ENCODE results near the gene ANTXR1.

ANTXR1 gene

DNA sequence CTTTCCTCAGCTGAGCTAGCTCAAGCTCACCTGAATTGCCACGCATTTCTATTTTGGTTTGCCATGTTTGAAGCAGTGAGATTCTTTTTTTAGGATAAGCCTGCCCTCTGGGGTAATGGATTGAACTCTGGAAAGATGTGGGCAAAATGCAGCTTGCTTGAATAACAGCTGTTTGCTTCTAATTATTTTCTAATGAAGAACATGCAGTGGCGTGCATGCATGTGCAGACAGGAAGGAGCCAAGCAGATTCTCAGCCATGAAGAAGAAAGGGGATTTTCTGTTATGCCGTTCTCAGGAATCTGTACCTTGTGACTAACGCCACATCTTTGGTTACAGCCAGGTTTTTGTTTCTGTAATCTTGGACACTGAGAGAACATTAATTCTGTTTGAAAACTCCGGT, 171.2 kb downstream of the ANTXR1 start:
- no peak for DNase-seq (ENCODE audit: low spot score)

DNA sequence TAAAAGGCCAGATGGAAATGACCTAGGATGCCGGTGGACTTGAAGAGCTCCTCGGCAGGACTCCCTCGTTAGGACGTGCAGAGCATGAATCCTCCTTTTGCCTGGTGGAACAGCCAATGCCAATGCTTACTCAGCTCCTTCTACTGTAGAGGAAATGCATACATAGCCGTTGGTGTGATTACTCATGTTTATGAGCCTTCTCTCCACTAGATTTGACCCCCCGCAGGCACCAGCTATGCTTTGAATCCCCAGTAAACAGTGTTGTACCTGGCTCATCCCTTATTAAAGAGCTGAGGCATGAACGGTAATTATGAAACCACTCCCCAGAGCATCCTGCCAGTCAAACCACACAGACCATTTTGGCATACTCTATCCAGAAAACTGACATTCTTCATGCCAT, 172.8 kb downstream of the ANTXR1 start:
- no peak for DNase-seq (ENCODE audit: low spot score)

DNA sequence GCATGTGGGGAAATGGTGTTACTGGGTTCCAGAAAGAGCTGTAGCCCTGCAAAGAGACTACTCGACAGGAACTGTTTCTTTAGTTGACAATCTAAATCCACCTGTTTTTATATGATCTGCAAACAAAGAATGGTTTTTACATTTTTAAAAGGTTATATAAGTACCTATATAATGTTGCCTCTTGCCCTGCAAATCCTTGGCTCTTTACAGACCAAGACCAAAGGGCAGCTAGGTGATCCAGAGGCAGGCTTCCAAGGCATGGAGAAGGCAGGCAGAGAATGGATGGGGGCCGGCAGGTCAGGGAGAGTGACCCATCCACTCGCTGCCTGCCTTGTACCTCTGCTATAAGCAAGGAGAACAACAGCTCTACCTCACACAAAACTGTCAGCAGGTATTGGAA, 173.6 kb downstream of the ANTXR1 start:
- DNase-seq (ENCODE audit: low spot score) = no peak

DNA sequence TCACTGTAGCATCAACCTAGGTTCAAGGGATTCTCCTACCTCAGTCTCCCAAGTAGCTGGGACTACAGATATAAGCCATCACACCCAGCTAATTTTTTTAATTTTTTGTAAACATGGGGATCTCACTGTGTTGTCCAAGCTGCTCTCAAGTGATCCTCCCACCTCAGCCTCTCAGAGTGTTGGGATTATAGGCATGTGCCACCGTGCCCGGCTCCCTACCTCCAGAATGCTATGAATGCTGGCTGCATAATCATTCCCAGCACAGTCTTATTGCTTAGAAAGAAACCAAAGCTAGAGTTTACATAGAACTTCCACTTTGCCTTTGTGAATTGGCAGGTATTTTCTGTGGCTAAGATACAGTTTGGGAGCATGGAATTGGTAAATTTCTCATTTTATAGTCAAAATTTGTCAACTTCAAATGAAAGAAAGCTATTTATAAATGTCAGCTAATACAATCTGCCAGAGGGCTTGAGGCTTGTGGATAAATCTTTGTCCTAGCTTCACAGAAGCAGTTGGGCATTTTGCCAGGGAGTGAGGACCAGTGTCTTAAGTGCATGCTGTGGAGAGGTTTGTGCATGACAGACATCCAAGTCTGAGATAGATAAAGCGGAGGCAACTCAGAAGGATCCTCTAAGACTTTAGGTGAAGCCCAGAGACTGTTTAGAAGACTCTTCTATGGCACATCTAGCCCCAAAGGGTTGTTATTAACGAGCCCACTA, 175.4 kb downstream of the ANTXR1 start:
- DNase-seq (ENCODE audit: low spot score) = no peak

DNA sequence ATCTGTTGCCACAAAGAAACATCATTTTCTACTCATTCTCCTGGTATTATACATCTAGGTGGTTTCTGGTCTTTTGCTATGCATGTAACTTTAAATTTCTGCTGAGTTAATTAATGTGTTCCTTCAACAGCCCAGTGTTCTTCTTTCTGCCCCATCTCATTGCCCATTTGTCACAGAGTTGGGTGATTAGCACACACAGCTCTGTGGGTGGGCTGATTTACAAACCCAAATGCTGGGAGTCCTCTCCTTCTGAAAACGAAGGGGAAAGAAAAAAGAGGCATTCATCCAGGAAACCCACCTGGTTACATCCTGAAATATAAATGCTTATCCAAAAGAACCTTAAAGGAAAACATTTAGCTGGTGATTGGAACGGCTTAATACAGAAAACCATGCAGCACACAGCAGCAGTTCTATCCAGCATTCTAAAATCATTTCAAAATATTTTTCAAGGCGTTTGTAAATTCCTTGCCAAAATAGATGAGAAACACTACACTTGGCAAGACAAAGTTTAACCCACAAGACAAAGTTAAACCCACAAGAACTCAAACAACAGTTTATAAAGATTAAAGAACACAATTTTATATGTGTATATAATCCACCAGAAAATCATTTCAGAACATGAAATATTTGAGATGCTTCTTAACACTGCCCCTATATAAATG, 177.9 kb downstream of the ANTXR1 start:
- no peak for DNase-seq (ENCODE audit: low spot score)

DNA sequence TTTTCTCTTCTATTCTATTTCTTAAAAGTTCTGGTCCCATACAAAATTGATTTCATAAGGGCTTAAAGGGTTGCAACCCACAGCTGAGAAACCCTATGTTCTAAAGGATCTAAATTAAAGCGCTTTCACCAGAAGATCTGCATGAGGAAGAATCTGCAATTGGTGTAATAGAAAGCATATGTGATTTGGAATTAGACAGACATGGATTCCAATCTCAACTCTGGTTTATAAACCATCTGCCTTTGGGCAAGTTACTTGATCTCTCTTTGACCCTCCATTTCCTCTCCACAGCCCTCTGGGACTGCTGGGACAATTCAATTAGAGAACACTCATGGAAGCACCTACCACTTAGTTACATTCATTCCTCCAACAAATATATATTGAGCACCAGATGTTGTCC, 178.7 kb downstream of the ANTXR1 start:
- DNase-seq (ENCODE audit: low spot score) = no peak

DNA sequence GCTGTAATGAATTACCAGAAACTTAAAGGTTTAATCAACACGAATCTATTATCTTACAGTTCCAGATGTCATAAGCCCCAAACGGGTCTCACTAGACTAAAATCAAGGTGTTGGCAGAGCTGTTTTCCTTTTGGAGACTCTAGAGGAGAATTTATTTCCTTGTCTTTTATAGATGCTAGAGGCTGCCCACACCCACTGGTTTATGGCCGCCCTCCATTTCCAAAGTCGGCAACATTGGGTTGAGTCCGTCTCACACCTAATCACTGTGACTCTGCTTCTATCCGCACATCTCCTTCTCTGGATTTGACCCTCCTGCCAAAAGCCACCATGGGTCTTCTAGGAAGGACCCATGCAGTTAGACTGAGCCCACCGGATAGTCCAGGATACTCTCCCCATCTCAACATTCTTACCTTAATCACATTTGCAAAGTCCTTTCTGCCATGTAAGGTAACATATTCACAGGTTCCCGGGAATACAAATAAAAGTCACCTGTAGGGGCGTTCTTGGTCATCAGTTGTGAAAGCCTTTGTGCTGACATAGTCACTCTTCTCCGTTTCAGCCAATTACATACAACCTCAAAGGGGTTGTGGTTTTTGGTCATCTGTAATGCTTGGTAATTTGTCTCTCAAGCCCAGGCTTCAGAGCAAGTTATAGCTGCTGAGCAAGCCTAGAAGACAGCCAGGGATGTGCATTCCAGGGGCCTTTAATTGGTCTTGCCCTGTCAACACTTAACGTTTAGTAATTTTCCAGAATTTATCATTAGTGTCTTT, 179.4 kb downstream of the ANTXR1 start:
- no peak for DNase-seq (ENCODE audit: low spot score)

DNA sequence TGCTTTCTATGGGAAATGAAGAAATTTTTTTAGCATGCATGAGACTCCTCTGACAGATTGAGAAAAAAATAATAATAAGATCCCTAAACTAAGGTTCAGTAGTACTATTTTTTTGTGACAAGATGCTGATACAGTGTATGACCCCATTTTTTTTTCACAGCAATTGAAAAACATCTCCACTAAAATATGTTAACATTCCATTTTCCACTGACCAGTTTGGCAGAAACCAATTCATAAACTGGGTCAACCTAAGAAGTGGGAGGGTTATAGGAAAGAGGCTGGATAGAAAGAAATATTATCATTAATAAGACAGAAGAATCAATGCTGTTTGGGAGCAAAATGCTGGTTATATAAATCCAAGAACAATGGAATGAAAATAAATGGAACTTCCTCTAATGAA, 182.7 kb downstream of the ANTXR1 start:
- DNase-seq (ENCODE audit: low spot score) = no peak

DNA sequence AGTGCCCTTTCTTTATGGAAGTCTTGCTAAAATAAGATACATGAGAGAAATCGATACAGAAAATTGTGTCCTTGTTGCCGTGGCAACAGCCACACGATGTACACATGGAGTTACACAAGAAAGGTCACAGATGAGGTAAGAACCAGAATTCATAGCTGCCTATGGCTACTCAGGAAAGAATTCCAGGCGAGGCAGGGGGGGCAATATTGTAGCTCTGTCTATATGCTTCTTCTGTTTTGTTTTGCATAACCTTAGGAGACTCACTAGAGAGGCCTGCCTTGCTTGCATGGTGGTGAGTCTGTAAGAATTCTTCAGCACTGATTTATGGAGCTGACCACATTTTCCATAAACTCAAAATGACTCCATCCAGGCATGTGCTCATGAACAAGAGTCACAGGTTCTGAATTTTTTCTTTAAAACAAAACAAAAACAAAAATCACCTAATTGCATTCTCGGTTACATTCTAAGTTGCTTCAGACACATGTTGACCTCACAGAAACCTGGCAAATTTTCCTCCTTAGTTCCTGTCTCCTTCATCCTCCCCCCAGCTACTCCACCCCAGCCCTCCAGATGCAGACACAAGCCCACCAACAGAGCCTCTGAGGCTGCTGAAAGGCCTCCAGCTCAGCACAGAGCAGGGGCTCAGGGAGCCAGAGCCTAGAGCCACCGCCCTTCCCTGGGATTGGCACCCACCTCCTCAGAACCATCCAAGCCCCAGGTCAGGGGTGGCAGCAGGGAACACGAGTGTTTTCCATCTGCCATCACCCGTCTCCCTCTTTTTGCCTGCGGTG, 183.5 kb downstream of the ANTXR1 start:
- DNase-seq (ENCODE audit: low spot score) = no peak

DNA sequence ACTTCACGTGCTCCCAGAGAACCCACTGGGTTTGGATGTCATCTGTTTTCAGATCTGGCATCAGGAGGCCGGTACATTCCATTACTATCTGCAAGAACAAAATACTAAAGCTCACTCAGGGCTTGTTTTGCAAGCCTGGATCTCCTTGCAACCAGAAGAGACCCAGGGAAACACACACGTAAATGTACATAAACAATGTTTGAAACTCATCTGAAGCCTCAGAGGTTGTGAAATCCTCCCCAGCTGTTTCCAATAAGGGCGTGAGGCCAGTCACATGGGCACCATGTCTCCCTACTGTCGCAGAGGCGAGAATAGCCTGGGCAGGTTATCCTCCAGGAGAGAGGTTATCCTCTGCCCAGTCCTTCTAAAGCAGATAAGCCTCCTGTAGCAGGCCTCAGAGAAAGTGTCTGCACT, 187.1 kb downstream of the ANTXR1 start:
- no peak for DNase-seq (ENCODE audit: low spot score)

DNA sequence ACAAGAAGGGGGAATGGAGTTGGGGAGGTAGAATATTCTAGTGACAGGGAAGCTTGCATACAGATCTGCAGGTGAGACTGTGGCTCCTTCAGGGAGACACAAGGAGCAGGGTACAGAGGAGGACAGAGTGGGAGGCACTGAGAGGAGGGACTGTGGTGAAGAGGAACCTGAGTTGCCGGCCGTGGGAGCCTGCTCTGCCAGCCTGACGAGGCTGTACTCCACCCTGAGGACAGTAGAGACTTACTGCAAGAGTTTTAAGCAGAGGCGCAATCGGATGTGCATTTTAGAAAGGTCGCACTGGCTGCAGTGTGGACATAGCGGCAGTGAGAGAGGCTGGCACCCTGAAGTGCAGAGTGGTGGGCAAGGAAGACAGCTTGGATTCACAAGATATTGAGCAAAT, 188.3 kb downstream of the ANTXR1 start:
- DNase-seq (ENCODE audit: low spot score) = no peak

DNA sequence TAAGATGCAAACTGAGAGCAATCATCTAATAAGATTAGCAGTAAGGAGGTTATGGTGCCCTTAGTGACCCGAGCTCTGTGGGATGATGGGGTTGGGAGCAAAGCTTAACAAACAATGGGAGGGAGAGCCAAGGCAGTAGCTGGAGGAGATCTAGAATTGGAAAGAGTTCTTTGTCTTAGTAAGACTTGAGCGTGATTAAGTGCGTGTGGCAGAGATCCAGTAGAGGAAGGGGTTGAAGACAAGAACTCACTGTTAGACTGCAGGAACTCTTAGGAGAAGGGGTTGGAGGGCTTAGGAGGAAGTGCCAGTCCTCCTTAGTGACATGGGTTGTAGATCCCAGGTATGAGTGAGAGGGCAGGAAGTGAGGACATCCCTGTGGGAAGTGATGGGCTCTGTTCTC, 189.3 kb downstream of the ANTXR1 start:
- DNase-seq (ENCODE audit: low spot score) = no peak

DNA sequence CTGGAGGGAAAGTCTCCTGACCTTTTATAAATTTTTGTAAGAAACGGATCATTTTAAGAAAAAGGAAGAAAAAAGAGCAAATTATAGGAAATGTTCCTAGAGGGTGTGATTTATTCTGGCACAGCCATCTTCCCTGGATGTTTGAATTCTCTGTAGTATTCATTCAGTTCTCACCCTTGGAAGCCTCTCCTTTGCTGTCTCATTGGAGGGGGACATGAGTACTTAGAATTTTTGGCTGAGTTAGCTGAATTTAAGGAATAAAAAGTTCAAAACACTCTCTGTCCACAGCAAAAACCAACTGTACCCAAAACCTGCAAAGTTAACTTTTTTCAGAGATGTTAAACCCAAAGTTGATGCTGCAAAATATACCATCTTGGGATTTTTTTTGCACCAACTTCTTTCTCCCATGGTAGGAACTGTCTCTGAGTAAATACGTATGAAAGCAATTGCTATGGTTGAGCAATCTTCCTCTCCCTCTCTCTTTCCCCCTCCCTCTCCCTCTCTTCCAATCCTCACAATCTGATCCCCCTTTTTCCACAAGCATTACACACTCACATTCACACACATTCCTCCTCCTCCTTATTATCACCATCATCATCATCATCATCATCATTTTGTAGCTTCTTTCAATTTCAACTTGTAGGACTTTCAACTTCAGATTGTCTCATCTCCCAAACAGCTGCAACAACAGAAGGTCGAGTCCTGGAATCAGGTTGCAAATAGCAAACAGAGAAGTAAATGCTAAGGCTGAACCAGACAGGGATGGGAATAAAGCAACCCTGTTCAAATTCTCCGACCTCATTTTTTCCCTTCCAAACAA, 190.4 kb downstream of the ANTXR1 start:
- no peak for DNase-seq (ENCODE audit: low spot score)

DNA sequence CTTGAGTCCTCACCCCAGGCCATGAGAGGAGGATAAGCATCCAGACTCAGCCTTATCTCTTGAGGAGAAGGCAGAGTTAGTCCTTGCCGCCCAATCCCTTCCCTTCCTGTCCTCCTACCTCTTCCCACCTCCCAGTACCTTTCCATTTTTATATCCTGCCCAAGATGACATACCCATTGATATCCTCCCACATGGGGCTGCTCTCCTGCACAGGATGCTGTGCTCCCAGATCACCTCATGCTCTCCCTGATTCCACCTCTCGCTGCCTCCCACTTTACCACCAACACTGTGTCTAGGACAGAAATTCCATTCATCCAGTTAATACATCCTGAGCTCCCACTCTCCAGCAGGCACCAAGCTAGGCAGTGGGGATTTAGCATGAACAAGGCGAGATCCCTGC, 191.7 kb downstream of the ANTXR1 start:
- DNase-seq (ENCODE audit: low spot score) = no peak

DNA sequence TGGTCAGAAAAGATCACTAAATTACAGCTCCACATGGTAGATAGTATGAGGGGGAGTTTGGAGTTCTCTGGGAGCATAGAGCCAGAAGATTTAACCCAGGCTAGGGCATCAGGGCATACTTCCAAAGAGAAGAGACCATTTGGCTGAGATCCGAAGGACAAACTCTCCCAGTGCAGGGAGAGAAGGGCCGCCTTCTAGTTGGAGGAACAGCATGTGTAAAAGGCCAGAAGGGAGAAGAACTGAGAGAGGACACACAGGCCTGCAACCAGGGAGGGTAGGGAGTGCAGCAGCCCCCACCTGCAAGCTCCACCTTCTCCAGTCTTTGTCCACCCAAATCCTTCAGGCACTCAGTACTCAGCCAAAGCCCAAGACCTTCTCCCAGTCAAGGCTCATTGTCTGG, 192.1 kb downstream of the ANTXR1 start:
- no peak for DNase-seq (ENCODE audit: low spot score)

DNA sequence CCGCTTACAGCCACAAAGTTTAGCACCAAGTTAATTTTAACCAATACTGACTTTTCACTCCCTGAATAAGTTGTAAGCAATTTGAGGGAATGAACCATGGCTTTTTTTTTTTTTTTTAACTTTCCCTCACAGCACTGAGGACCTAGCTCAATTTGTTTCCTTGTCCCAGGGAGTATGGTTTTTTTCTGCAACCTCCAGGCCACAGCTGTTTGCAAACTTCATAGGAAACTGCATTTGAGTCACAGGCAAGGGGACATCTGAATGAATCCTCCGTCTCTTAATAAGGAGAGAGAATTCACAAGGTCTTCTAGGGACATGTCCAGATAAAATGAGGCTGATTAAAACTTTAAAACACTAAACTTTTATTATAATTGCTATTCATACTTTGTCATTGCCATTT, 192.5 kb downstream of the ANTXR1 start:
- no peak for DNase-seq (ENCODE audit: low spot score)

DNA sequence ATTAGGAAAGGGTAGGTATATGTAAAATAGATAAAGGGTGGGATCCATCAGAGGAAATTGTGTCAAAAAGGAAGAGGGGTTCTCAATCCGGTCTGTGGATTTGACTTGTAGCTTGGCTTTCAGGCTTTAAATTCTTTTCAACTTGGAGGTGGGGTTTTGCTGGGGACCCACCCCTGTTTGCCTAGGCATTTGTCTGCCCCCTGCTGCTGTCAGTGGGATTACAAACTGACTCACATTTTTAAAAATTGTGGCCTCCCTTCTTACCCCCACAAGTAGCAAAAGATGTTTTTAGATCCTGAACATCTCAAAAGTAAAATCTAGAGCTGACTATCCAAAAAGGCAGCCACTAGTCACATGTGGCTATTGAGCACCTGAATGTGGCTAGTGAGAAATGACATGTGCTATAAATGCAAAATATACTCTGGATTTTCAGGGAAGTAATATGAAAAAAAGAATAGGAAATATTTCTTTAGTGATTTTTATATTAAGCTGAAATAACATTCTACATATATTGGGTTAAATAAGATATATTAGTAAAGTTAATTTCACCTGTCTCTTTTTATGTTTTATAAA, 195.1 kb downstream of the ANTXR1 start:
- no peak for DNase-seq (ENCODE audit: low spot score)

DNA sequence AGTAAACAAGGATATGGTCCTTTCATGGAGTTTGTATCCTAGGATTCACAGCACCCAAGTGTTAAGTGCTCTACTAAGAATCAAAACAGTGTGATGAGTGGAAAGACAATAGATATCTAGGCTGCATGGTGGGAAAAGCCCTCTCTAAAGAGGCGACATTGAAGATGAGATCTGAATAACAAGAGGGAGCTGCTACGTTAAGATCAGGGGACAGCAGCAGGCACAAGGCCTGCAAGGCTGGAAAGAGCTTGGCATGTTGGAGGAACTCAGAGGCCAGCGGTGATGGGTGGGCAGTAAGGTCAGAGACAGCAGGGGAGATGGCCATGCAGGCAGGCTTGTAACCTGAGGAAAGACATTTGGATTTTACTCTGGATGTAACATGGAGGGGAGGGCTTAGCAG, 196.5 kb downstream of the ANTXR1 start:
- no peak for DNase-seq (ENCODE audit: low spot score)

DNA sequence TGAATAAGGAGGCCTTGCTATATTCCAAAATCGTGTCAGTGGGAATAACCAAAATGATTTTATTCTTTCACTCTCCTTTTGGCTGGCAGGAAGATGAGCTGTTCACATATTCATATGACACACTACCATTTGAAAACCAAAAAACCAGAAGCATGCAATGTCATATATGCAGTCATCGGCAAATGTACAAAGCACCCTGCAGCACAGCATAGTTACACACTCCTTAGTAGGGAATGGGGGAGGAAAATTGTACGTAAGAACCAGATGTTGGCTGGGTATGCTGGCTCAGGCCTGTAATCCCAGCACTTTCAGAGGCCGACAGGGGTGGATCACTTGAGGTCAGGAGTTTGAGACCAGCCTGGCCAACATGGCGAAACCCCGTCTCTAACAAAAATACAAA, 197.4 kb downstream of the ANTXR1 start:
- no peak for DNase-seq (ENCODE audit: low spot score)

DNA sequence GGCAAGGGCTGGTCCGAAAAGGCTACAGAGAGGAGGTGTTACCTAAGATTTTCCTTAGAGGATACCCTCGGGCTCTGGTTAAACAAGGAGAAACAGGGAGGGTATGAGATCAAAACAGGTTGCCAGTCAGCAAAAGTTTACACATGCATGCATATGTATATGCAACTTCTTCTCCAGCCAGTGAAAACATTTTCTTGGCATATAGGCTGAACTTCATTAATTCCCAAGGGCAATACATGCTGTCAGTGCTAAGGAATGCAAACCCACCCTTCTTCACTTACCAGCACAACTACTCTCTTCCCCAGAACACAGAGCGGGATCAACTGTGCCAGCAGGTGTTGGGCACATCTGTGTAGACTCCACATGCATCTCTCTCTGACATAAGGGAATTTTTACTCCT, 198.1 kb downstream of the ANTXR1 start:
- no peak for DNase-seq (ENCODE audit: low spot score)

DNA sequence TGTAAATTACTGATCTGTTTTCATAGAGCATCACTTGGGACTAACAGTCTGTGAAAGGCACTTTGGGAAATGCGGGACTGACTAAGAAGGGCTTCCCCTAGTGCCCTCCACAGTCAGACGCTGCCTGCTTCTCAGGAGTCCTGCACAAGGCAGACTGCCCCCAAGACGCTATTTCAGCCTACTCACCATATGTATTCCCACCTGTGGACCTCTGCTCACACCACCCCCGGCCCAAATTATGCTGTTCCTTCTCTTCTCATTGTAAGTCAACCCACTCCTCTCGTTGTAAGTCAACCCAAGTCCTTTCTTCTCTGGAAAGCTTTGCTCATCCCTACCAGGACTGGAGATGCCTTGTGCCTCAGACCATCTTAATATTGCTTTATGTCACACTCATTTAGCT, 198.7 kb downstream of the ANTXR1 start:
- DNase-seq (ENCODE audit: low spot score) = no peak
